Measurements from ENCODE around the gene MAVS. TPM values are rescaled to one million over a fixed set of nuclear protein-coding genes. Genes with fewer than 3 reads are reported as not detected.
"Not testable (repeated sequence)": the region's sequence is repeated elsewhere in the genome, so short reads cannot be mapped to it uniquely, and the experiment has no call there.

The MAVS gene
- total and polyA plus RNA-seq, 2 experiments from 2014 or later, result 15.6 to 24.7 TPM

DNA sequence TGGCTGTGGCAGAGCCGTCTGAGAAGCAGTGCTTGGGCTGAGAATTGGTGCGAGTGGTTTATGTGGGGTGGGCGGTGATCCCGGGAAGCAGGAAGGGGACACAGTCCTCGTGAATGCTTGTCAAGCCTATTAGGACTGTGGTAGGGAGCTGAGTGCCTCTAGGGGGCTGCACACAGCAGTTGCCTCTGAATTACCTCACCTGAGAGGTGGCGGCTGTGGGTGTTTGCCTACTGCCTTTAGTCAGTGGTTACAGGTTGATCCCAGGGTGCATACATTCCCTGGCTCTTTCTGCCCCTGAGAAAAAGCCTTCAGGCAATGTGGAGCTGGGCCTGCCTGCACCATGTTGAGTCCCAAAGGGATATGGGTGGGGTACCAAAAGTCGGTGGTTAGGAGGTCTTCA, 21.1 kb upstream of the MAVS start:
- WGBS (ENCODE audit: low lambda C conversion rate, missing lambda C conversion rate), result 81% methylated on average over 7 of the region's 7 CpGs
- Histone ChIP-seq H2AFZ (no peak overlapping the region), H3K27ac (no peak overlapping the region), H3K27me3 (no peaks in the 10 kb centered on the region), H4K20me1 (ENCODE audit: insufficient read depth, poor library complexity, severe bottlenecking) (no peaks in the 10 kb centered on the region), H3K36me3 (replicated peaks; ENCODE audit: insufficient read depth, low read depth) (no peaks in the 10 kb centered on the region), H3K79me2 (peaks cover 11% of the 10 kb centered on the region), H3K9me3 (ENCODE audit: low read depth) (no peaks in the 10 kb centered on the region), H3K9me2 (replicated peaks; ENCODE audit: insufficient read depth) (no peaks in the 10 kb centered on the region), H3K4me3 (no peak overlapping the region), H3K4me2 (no peak overlapping the region), H3K4me1 (ENCODE audit: insufficient read depth) (no peaks in the 10 kb centered on the region)
- no peak for DNase-seq (ENCODE audit: low spot score)
- no peak for TF ChIP-seq EZH2 (IDR thresholded peaks at IDR 0.05; ENCODE audit: borderline replicate concordance)
- no peak for TF ChIP-seq CTCF (IDR thresholded peaks at IDR 0.05; ENCODE audit: poor library complexity)
- no peak for TF ChIP-seq EZH2phosphoT487 (IDR thresholded peaks at IDR 0.05; ENCODE audit: low read depth, severe bottlenecking, unreplicated experiment)

GRCh38 chr20:3826420-3826819, 20.2 kb upstream of the MAVS start:
- peaks cover 8% of the 10 kb centered on the region for H3K79me2 ChIP-seq
- TF ChIP-seq CTCF (IDR thresholded peaks at IDR 0.05; ENCODE audit: poor library complexity), result no peak
- TF ChIP-seq EZH2phosphoT487 (IDR thresholded peaks at IDR 0.05; ENCODE audit: low read depth, severe bottlenecking, unreplicated experiment), result no peak
- no peak for TF ChIP-seq EZH2 (IDR thresholded peaks at IDR 0.05; ENCODE audit: borderline replicate concordance)
- WGBS (ENCODE audit: low lambda C conversion rate, missing lambda C conversion rate), result 89% methylated on average over 4 of the region's 4 CpGs
- no peak overlapping the region for H2AFZ ChIP-seq
- H3K27ac ChIP-seq, result no peak overlapping the region
- H3K4me2 ChIP-seq, result no peak overlapping the region
- no peak for DNase-seq (ENCODE audit: low spot score)
- H4K20me1 ChIP-seq (ENCODE audit: insufficient read depth, poor library complexity, severe bottlenecking), result no peaks in the 10 kb centered on the region
- H3K27me3 ChIP-seq, result no peaks in the 10 kb centered on the region
- H3K36me3 ChIP-seq (replicated peaks; ENCODE audit: insufficient read depth, low read depth), result no peaks in the 10 kb centered on the region
- H3K9me2 ChIP-seq (replicated peaks; ENCODE audit: insufficient read depth), result no peaks in the 10 kb centered on the region
- H3K4me1 ChIP-seq (ENCODE audit: insufficient read depth), result no peaks in the 10 kb centered on the region
- H3K9me3 ChIP-seq (ENCODE audit: low read depth), result no peaks in the 10 kb centered on the region
- H3K4me3 ChIP-seq, result no peak overlapping the region

DNA sequence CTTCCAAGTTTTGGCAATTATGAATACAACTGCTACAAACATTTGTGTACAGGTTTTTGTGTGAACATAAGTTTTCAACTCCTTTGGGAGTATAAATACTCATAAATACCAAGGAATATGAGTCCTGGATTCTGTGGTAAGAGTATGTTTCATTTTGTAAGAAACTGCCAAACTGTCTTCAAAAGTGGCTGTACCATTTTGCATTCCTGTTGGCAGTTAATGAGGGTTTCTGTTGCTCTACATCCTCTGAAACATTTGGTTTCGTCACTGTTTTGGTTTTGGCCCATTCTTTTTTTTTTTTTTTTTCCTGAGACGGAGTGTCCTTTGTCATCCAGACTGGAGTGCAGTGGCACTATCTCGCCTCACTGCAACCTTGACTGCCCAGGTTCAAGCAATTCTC, 17.8 kb upstream of the MAVS start:
- H3K79me2 ChIP-seq, result no peaks in the 10 kb centered on the region
- no peaks in the 10 kb centered on the region for H3K4me1 ChIP-seq (ENCODE audit: insufficient read depth)
- TF ChIP-seq CTCF (IDR thresholded peaks at IDR 0.05; ENCODE audit: poor library complexity), result no peak
- no peak for TF ChIP-seq EZH2 (IDR thresholded peaks at IDR 0.05; ENCODE audit: borderline replicate concordance)
- TF ChIP-seq EZH2phosphoT487 (IDR thresholded peaks at IDR 0.05; ENCODE audit: low read depth, severe bottlenecking, unreplicated experiment), result no peak
- no peak for DNase-seq (ENCODE audit: low spot score)
- H4K20me1 ChIP-seq (ENCODE audit: insufficient read depth, poor library complexity, severe bottlenecking), result no peaks in the 10 kb centered on the region
- H3K27ac ChIP-seq, result no peak overlapping the region
- H3K36me3 ChIP-seq (replicated peaks; ENCODE audit: insufficient read depth, low read depth), result no peaks in the 10 kb centered on the region
- no peaks in the 10 kb centered on the region for H3K9me2 ChIP-seq (replicated peaks; ENCODE audit: insufficient read depth)
- H2AFZ ChIP-seq, result no peak overlapping the region
- no peak overlapping the region for H3K4me2 ChIP-seq
- no peak overlapping the region for H3K4me3 ChIP-seq
- no peaks in the 10 kb centered on the region for H3K9me3 ChIP-seq (ENCODE audit: low read depth)
- H3K27me3 ChIP-seq, result no peaks in the 10 kb centered on the region
- 89% methylated on average over 2 of the region's 3 CpGs for WGBS (ENCODE audit: low lambda C conversion rate, missing lambda C conversion rate)

- not testable (repeated sequence) for H3K36me3 ChIP-seq (replicated peaks; ENCODE audit: insufficient read depth, low read depth); H2AFZ ChIP-seq; H4K20me1 ChIP-seq (ENCODE audit: insufficient read depth, poor library complexity, severe bottlenecking); H3K27ac ChIP-seq; H3K9me2 ChIP-seq (replicated peaks; ENCODE audit: insufficient read depth); H3K79me2 ChIP-seq; H3K4me3 ChIP-seq; H3K4me2 ChIP-seq; DNase-seq (ENCODE audit: low spot score); H3K27me3 ChIP-seq; H3K4me1 ChIP-seq (ENCODE audit: insufficient read depth); H3K9me3 ChIP-seq (ENCODE audit: low read depth)
- WGBS (ENCODE audit: low lambda C conversion rate, missing lambda C conversion rate), result 96% methylated on average over 5 of the region's 5 CpGs
Measured at GRCh38 chr20:3829891-3830290, 16.7 kb upstream of the MAVS start.

All from hepatocyte (in vitro differentiated cells).